ENCODE data around the gene ZGPAT.

Gene ZGPAT

GRCh38 chr20:63744574-63745423 lies 37.0 kb downstream of the ZGPAT start:
- no peak for DNase-seq (ENCODE audit: low read depth in 2 of 2)

- no peak for DNase-seq (ENCODE audit: low read depth in 2 of 2)
Observed at GRCh38 chr20:63745424-63745805, 37.6 kb downstream of the ZGPAT start.

GRCh38 chr20:63745961-63746731 lies 38.3 kb downstream of the ZGPAT start:
- no peak for DNase-seq (ENCODE audit: low read depth in 2 of 2)

GRCh38 chr20:63746751-63747315 lies 39.0 kb downstream of the ZGPAT start:
- no peak for DNase-seq (ENCODE audit: low read depth in 2 of 2)

- no peak for DNase-seq (ENCODE audit: low read depth in 2 of 2)
Observed at GRCh38 chr20:63747622-63748069, 39.8 kb downstream of the ZGPAT start.

- no peak for DNase-seq (ENCODE audit: low read depth in 2 of 2)
Observed at GRCh38 chr20:63748070-63748933, 40.5 kb downstream of the ZGPAT start.

- DNase-seq (ENCODE audit: low read depth in 2 of 2) = no peak
Observed at GRCh38 chr20:63748934-63749270, 41.1 kb downstream of the ZGPAT start.

- no peak for DNase-seq (ENCODE audit: low read depth in 2 of 2)
Observed at GRCh38 chr20:63749597-63750508, 42.0 kb downstream of the ZGPAT start.

- peak in 1 of 2 experiments; percentile 42 for DNase-seq (ENCODE audit: low read depth in 2 of 2)
Observed at GRCh38 chr20:63750807-63751470, 43.1 kb downstream of the ZGPAT start.

- no peak for DNase-seq (ENCODE audit: low read depth in 2 of 2)
Observed at GRCh38 chr20:63751471-63752271, 43.8 kb downstream of the ZGPAT start.

- no peak for DNase-seq (ENCODE audit: low read depth in 2 of 2)
Observed at GRCh38 chr20:63752411-63753101, 44.7 kb downstream of the ZGPAT start.

- no peak for DNase-seq (ENCODE audit: low read depth in 2 of 2)
Observed at GRCh38 chr20:63753381-63753780, 45.5 kb downstream of the ZGPAT start.

GRCh38 chr20:63754008-63754407 lies 46.2 kb downstream of the ZGPAT start:
- no peak for DNase-seq (ENCODE audit: low read depth in 2 of 2)

GRCh38 chr20:63755933-63756647 lies 48.3 kb downstream of the ZGPAT start:
- DNase-seq (ENCODE audit: low read depth in 2 of 2) = no peak

- DNase-seq (ENCODE audit: low read depth in 2 of 2) = no peak
Observed at GRCh38 chr20:63756648-63756991, 48.8 kb downstream of the ZGPAT start.

- no peak for DNase-seq (ENCODE audit: low read depth in 2 of 2)
Observed at GRCh38 chr20:63758152-63758551, 50.3 kb downstream of the ZGPAT start.

GRCh38 chr20:63759377-63759901 lies 51.6 kb downstream of the ZGPAT start:
- DNase-seq (ENCODE audit: low read depth in 2 of 2) = no peak
